ENCODE data around the gene ARL4D.
"Not testable (repeated sequence)": the region's sequence is repeated elsewhere in the genome, so short reads cannot be mapped to it uniquely, and the experiment has no call there.

Gene ARL4D

GRCh38 chr17:43368740-43369506 is 29.9 kb upstream of the ARL4D start:
- H3K4me3 ChIP-seq (ENCODE audit: low read depth, low read length), result peak overlapping the region; percentile 44

- H3K4me3 ChIP-seq (ENCODE audit: low read depth, low read length), result no peak overlapping the region
These were observed 28.8 kb upstream of the ARL4D start for GRCh38 chr17:43369986-43370385.

- no peak overlapping the region for H3K4me3 ChIP-seq (ENCODE audit: low read depth, low read length)
These were observed 27.5 kb upstream of the ARL4D start for GRCh38 chr17:43371227-43371821.

GRCh38 chr17:43372273-43372911 is 26.4 kb upstream of the ARL4D start:
- H3K4me3 ChIP-seq (ENCODE audit: low read depth, low read length), result no peak overlapping the region

GRCh38 chr17:43373356-43373755 is 25.4 kb upstream of the ARL4D start:
- no peak overlapping the region for H3K4me3 ChIP-seq (ENCODE audit: low read depth, low read length)

- not testable (repeated sequence) for H3K4me3 ChIP-seq (ENCODE audit: low read depth, low read length)
These were observed 22.9 kb upstream of the ARL4D start for GRCh38 chr17:43375915-43376314.

- no peak overlapping the region for H3K4me3 ChIP-seq (ENCODE audit: low read depth, low read length)
These were observed 21.6 kb upstream of the ARL4D start for GRCh38 chr17:43377056-43377810.

- no peak overlapping the region for H3K4me3 ChIP-seq (ENCODE audit: low read depth, low read length)
These were observed 20.0 kb upstream of the ARL4D start for GRCh38 chr17:43378766-43379165.

- no peak overlapping the region for H3K4me3 ChIP-seq (ENCODE audit: low read depth, low read length)
These were observed 18.5 kb upstream of the ARL4D start for GRCh38 chr17:43380307-43380706.

GRCh38 chr17:43381204-43381603 is 17.6 kb upstream of the ARL4D start:
- no peak overlapping the region for H3K4me3 ChIP-seq (ENCODE audit: low read depth, low read length)

- no peak overlapping the region for H3K4me3 ChIP-seq (ENCODE audit: low read depth, low read length)
These were observed 17.2 kb upstream of the ARL4D start for GRCh38 chr17:43381621-43382020.

- H3K4me3 ChIP-seq (ENCODE audit: low read depth, low read length), result no peak overlapping the region
These were observed 16.0 kb upstream of the ARL4D start for GRCh38 chr17:43382776-43383175.

GRCh38 chr17:43383372-43383771 is 15.4 kb upstream of the ARL4D start:
- H3K4me3 ChIP-seq (ENCODE audit: low read depth, low read length), result no peak overlapping the region

GRCh38 chr17:43383826-43384475 is 14.8 kb upstream of the ARL4D start:
- no peak overlapping the region for H3K4me3 ChIP-seq (ENCODE audit: low read depth, low read length)

GRCh38 chr17:43384476-43384862 is 14.3 kb upstream of the ARL4D start:
- H3K4me3 ChIP-seq (ENCODE audit: low read depth, low read length), result no peak overlapping the region

- H3K4me3 ChIP-seq (ENCODE audit: low read depth, low read length), result no peak overlapping the region
These were observed 13.6 kb upstream of the ARL4D start for GRCh38 chr17:43385046-43385831.

- peak overlapping the region; percentile 63 for H3K4me3 ChIP-seq (ENCODE audit: low read depth, low read length)
These were observed 10.3 kb upstream of the ARL4D start for GRCh38 chr17:43388359-43389045.

GRCh38 chr17:43389046-43389947 is 9.5 kb upstream of the ARL4D start:
- H3K4me3 ChIP-seq (ENCODE audit: low read depth, low read length), result peak overlapping the region; percentile 63

GRCh38 chr17:43392397-43392796 is 6.4 kb upstream of the ARL4D start:
- no peak overlapping the region for H3K4me3 ChIP-seq (ENCODE audit: low read depth, low read length)
